Memory B cell (primary cell): ENCODE measurements around the gene LONP2.
A peak's percentile ranks its signal among the peaks of the same experiment; 100 is the strongest.
"Not testable (repeated sequence)": the region's sequence is repeated elsewhere in the genome, so short reads cannot be mapped to it uniquely, and the experiment has no call there.

Source experiments
- ATAC-seq: fragments of 150-1000 bp; cut with Tn5 transposase; 2 replicates; pipeline ENCODE4 v1.10.0; 2021; ENCODE audit warnings: low read depth, mild to moderate bottlenecking, moderate library complexity
- DNase-seq, 2 donors: peaks; one replicate each; pipeline ENCODE4 v3.0.0; 2022; ENCODE audit warnings: low spot score in 2 of 2
- H3K27ac Mint-ChIP-seq: one replicate; pipeline ENCODE4 v1.8.0; 2022; ENCODE audit warnings: mild to moderate bottlenecking, moderate library complexity, mixed read lengths
- H3K27me3 Mint-ChIP-seq: one replicate; pipeline ENCODE4 v1.8.0; 2022; ENCODE audit warnings: mixed read lengths
- H3K36me3 Mint-ChIP-seq: one replicate; pipeline ENCODE4 v1.8.0; 2022; ENCODE audit warnings: mild to moderate bottlenecking, mixed read lengths
- H3K4me1 Mint-ChIP-seq: one replicate; pipeline ENCODE4 v1.8.0; 2022; ENCODE audit warnings: mixed read lengths
- H3K4me3 Mint-ChIP-seq: one replicate; pipeline ENCODE4 v1.8.0; 2022; ENCODE audit warnings: mild to moderate bottlenecking, moderate library complexity, mixed read lengths
- H3K9me3 Mint-ChIP-seq: one replicate; pipeline ENCODE4 v1.8.0; 2022; ENCODE audit warnings: mixed read lengths

LONP2 gene

GRCh38 chr16:48382131-48382530 is 138.0 kb downstream of the LONP2 start:
- no peak for ATAC-seq
- H3K4me1 Mint-ChIP-seq, result peaks cover 35% of the 10 kb centered on the region

GRCh38 chr16:48383009-48383876 is 139.1 kb downstream of the LONP2 start:
- H3K9me3 Mint-ChIP-seq, result no peaks in the 10 kb centered on the region
- H3K36me3 Mint-ChIP-seq, result no peaks in the 10 kb centered on the region
- peaks cover 35% of the 10 kb centered on the region for H3K4me1 Mint-ChIP-seq
- no peaks in the 10 kb centered on the region for H3K27me3 Mint-ChIP-seq
- H3K27ac Mint-ChIP-seq, result peak overlapping the region; percentile 92
- DNase-seq, result no peak
- no peak for ATAC-seq
- H3K4me3 Mint-ChIP-seq, result peak overlapping the region; percentile 94

More at GRCh38 chr16:48382131-48382530, 138.0 kb downstream of the LONP2 start:
- H3K9me3 Mint-ChIP-seq, result no peaks in the 10 kb centered on the region
- no peaks in the 10 kb centered on the region for H3K27me3 Mint-ChIP-seq
- H3K4me3 Mint-ChIP-seq, result no peak overlapping the region
- H3K36me3 Mint-ChIP-seq, result no peaks in the 10 kb centered on the region
- no peak overlapping the region for H3K27ac Mint-ChIP-seq
- DNase-seq, result no peak

- Mint-ChIP-seq H3K27ac (peak overlapping the region; percentile 92), H3K36me3 (no peaks in the 10 kb centered on the region), H3K27me3 (no peaks in the 10 kb centered on the region), H3K9me3 (no peaks in the 10 kb centered on the region), H3K4me3 (peak overlapping the region; percentile 94), H3K4me1 (peaks cover 30% of the 10 kb centered on the region)
- ATAC-seq (no peak), DNase-seq (no peak)
Observed at GRCh38 chr16:48383877-48384519, 139.9 kb downstream of the LONP2 start.

- H3K27me3 Mint-ChIP-seq, result no peaks in the 10 kb centered on the region
Observed at GRCh38 chr16:48384520-48385252, 140.6 kb downstream of the LONP2 start.

GRCh38 chr16:48385253-48386150 is 141.4 kb downstream of the LONP2 start, which contains the start of gene SIAH1:
Gene SIAH1 (minus strand): TSS chr16:48385413. CDS start chr16:48362428, 22,985 bp downstream.
- Mint-ChIP-seq H3K36me3 (no peaks in the 10 kb centered on the region), H3K27ac (peak within 1 kb of the TSS; percentile 94), H3K4me1 (peaks cover 18% of the 10 kb centered on the region), H3K4me3 (peak within 1 kb of the TSS; percentile 94), H3K9me3 (no peaks in the 10 kb centered on the region), H3K27me3 (no peaks in the 10 kb centered on the region)
- ATAC-seq (peak; percentile 81), DNase-seq (peak; percentile 90 to 93)

More at GRCh38 chr16:48384520-48385252, 140.6 kb downstream of the LONP2 start:
- H3K27ac Mint-ChIP-seq, result peak overlapping the region; percentile 94
- peak in 1 of 2 donors; percentile 17 for DNase-seq
- H3K36me3 Mint-ChIP-seq, result no peaks in the 10 kb centered on the region
- peak; percentile 68 for ATAC-seq
- H3K4me3 Mint-ChIP-seq, result peak overlapping the region; percentile 94
- no peaks in the 10 kb centered on the region for H3K9me3 Mint-ChIP-seq
- H3K4me1 Mint-ChIP-seq, result peaks cover 24% of the 10 kb centered on the region

GRCh38 chr16:48386559-48387312 is 142.6 kb downstream of the LONP2 start:
- Mint-ChIP-seq H3K27me3 (no peaks in the 10 kb centered on the region), H3K4me3 (no peak overlapping the region), H3K9me3 (no peaks in the 10 kb centered on the region), H3K36me3 (no peaks in the 10 kb centered on the region), H3K4me1 (peaks cover 12% of the 10 kb centered on the region), H3K27ac (no peak overlapping the region)
- no peak for ATAC-seq
- no peak for DNase-seq

GRCh38 chr16:48392407-48392806 is 148.3 kb downstream of the LONP2 start:
- DNase-seq, result no peak
- no peaks in the 10 kb centered on the region for H3K9me3 Mint-ChIP-seq
- no peaks in the 10 kb centered on the region for H3K27me3 Mint-ChIP-seq
- no peak overlapping the region for H3K27ac Mint-ChIP-seq
- no peak for ATAC-seq
- H3K36me3 Mint-ChIP-seq, result no peaks in the 10 kb centered on the region
- no peaks in the 10 kb centered on the region for H3K4me1 Mint-ChIP-seq
- no peak overlapping the region for H3K4me3 Mint-ChIP-seq

GRCh38 chr16:48393485-48394354 is 149.6 kb downstream of the LONP2 start:
- DNase-seq (no peak), ATAC-seq (no peak)
- Mint-ChIP-seq H3K4me3 (no peak overlapping the region), H3K27me3 (no peaks in the 10 kb centered on the region), H3K9me3 (no peaks in the 10 kb centered on the region), H3K27ac (no peak overlapping the region), H3K4me1 (no peaks in the 10 kb centered on the region), H3K36me3 (no peaks in the 10 kb centered on the region)

GRCh38 chr16:48394355-48394703 is 150.2 kb downstream of the LONP2 start:
- H3K27me3 Mint-ChIP-seq, result no peaks in the 10 kb centered on the region
- H3K4me1 Mint-ChIP-seq, result no peaks in the 10 kb centered on the region
- H3K36me3 Mint-ChIP-seq, result no peaks in the 10 kb centered on the region
- H3K27ac Mint-ChIP-seq, result no peak overlapping the region
- H3K9me3 Mint-ChIP-seq, result no peaks in the 10 kb centered on the region
- ATAC-seq (no peak), DNase-seq (no peak)
- no peak overlapping the region for H3K4me3 Mint-ChIP-seq

- Mint-ChIP-seq H3K4me3 (no peak overlapping the region), H3K27ac (peak overlapping the region; percentile 1), H3K27me3 (no peaks in the 10 kb centered on the region), H3K4me1 (no peaks in the 10 kb centered on the region), H3K36me3 (no peaks in the 10 kb centered on the region), H3K9me3 (no peaks in the 10 kb centered on the region)
- no peak for ATAC-seq
- DNase-seq, result no peak
Observed at GRCh38 chr16:48395375-48395774, 151.3 kb downstream of the LONP2 start.

GRCh38 chr16:48402547-48402946 is 158.4 kb downstream of the LONP2 start:
- not testable (repeated sequence) for DNase-seq, ATAC-seq, H3K4me3 Mint-ChIP-seq, H3K27ac Mint-ChIP-seq, H3K9me3 Mint-ChIP-seq, H3K27me3 Mint-ChIP-seq, H3K4me1 Mint-ChIP-seq, H3K36me3 Mint-ChIP-seq

GRCh38 chr16:48405153-48405552 is 161.1 kb downstream of the LONP2 start:
- Mint-ChIP-seq H3K36me3 (no peaks in the 10 kb centered on the region), H3K4me3 (no peak overlapping the region), H3K4me1 (no peaks in the 10 kb centered on the region), H3K27me3 (no peaks in the 10 kb centered on the region), H3K9me3 (no peaks in the 10 kb centered on the region), H3K27ac (no peak overlapping the region)
- no peak for DNase-seq
- no peak for ATAC-seq
